ENCODE results near the gene GPR39.

The GPR39 gene

GRCh38 chr2:132448771-132449170 is 32.2 kb downstream of the GPR39 start:
- no peak for DNase-seq

GRCh38 chr2:132449868-132450267 is 33.3 kb downstream of the GPR39 start:
- DNase-seq: no peak

- no peak for DNase-seq
These were observed 44.2 kb downstream of the GPR39 start for GRCh38 chr2:132460781-132461180.

GRCh38 chr2:132462236-132462635 is 45.6 kb downstream of the GPR39 start:
- DNase-seq: no peak

GRCh38 chr2:132463719-132464118 is 47.1 kb downstream of the GPR39 start:
- DNase-seq: no peak

GRCh38 chr2:132465917-132466316 is 49.3 kb downstream of the GPR39 start:
- DNase-seq: no peak

GRCh38 chr2:132466428-132467028 is 49.9 kb downstream of the GPR39 start:
- no peak for DNase-seq

GRCh38 chr2:132468821-132469675 is 52.4 kb downstream of the GPR39 start:
- DNase-seq: no peak

- no peak for DNase-seq
These were observed 54.1 kb downstream of the GPR39 start for GRCh38 chr2:132470746-132471145.

GRCh38 chr2:132473174-132473883 is 56.7 kb downstream of the GPR39 start:
- DNase-seq: peak; percentile 69

GRCh38 chr2:132475615-132476014 is 59.0 kb downstream of the GPR39 start:
- DNase-seq: no peak

GRCh38 chr2:132477436-132477835 is 60.8 kb downstream of the GPR39 start:
- DNase-seq: no peak

- DNase-seq: no peak
These were observed 61.4 kb downstream of the GPR39 start for GRCh38 chr2:132477962-132478361.

- DNase-seq: no peak
These were observed 62.0 kb downstream of the GPR39 start for GRCh38 chr2:132478461-132479105.

GRCh38 chr2:132479155-132479554 is 62.5 kb downstream of the GPR39 start:
- DNase-seq: no peak

- DNase-seq: no peak
These were observed 66.2 kb downstream of the GPR39 start for GRCh38 chr2:132482821-132483220.

GRCh38 chr2:132484144-132484543 is 67.5 kb downstream of the GPR39 start:
- no peak for DNase-seq

GRCh38 chr2:132488491-132488890 is 71.9 kb downstream of the GPR39 start:
- no peak for DNase-seq

GRCh38 chr2:132489150-132489549 is 72.5 kb downstream of the GPR39 start:
- DNase-seq: no peak

- no peak for DNase-seq
These were observed 79.3 kb downstream of the GPR39 start for GRCh38 chr2:132495881-132496280.

GRCh38 chr2:132496555-132496954 is 80.0 kb downstream of the GPR39 start:
- no peak for DNase-seq

- DNase-seq: no peak
These were observed 81.0 kb downstream of the GPR39 start for GRCh38 chr2:132497591-132497990.

GRCh38 chr2:132503701-132504100 is 87.1 kb downstream of the GPR39 start:
- DNase-seq: no peak
